Gastroesophageal sphincter (tissue), 3 donors: ENCODE measurements around the gene CFC1.
"Not testable (repeated sequence)": the region's sequence is repeated elsewhere in the genome, so short reads cannot be mapped to it uniquely, and the experiment has no call there.

Experiments
- CTCF ChIP-seq, 4 experiments: fragments of 200-600 bp in 2 of 4; fragments of 450-650 bp in 2 of 4; sonication (generic) in 1 of 4; IDR thresholded peaks; one replicate each; pipeline ENCODE4 v1.5.1; 2017 to 2019; ENCODE audit warnings: antibody characterized with exemption in 4 of 4, mild to moderate bottlenecking in 2 of 4, moderate library complexity in 2 of 4
- EP300 ChIP-seq: sonication (generic); formaldehyde crosslinking; IDR thresholded peaks from one replicate; pipeline ENCODE4 v1.6.1; 2017; ENCODE audit warnings: antibody characterized with exemption, mild to moderate bottlenecking
- POLR2A ChIP-seq, 2 donors: fragments of 450-650 bp; IDR thresholded peaks; one replicate each; pipeline ENCODE4 v1.6.1; 2017; ENCODE audit warnings: antibody characterized with exemption in 2 of 2, mild to moderate bottlenecking in 2 of 2, moderate library complexity in 1 of 2

DNA sequence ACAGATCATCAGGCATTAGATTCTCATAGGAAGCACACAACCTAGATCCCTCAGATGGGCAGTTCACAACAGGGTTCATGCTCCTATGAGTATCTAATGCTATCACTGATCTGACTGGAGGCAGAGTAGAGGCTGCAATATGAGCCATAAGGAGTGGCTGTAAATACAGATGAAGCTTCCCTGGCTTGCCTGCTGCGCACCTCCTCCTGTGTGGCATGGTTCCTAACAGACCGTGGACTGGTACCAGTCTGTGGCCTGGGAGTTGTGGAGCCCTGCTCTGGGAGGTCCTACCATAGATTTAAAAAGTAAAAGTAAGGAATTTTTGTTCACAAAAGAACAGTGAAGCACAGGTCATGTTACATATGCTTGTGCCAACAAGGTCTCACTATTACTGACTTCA, 39.6 kb upstream of the CFC1 start:
- TF ChIP-seq CTCF (IDR thresholded peaks at IDR 0.05); POLR2A (IDR thresholded peaks at IDR 0.05); EP300: not testable (repeated sequence)
